ENCODE results near the gene PCAT7.

PCAT7 gene

GRCh38 chr9:94600715-94601114 is 45.8 kb downstream of the PCAT7 start:
- ChIA-PET POLR2A (no interaction called here), CTCF (interaction anchor here (0.6 to 1.0 kb wide), 3 partner anchors 10 to 531 kb away, joined by 3 to 4 read pairs (median 3); no protein-coding TSS in a partner anchor)

GRCh38 chr9:94602666-94603065 is 47.8 kb downstream of the PCAT7 start:
- Histone ChIP-seq H3K36me3 (ENCODE audit: control insufficient read depth in 2 of 2, insufficient read depth in 1 of 2, low read length in 2 of 2) (no peaks in the 10 kb centered on the region), H3K4me3 (ENCODE audit: low read depth, low read length) (no peak overlapping the region), H3K4me1 (ENCODE audit: control insufficient read depth, insufficient read depth, low read length) (no peaks in the 10 kb centered on the region), H3K9me3 (ENCODE audit: control insufficient read depth, insufficient read depth, low read depth, low read length) (no peaks in the 10 kb centered on the region), H3K27ac (ENCODE audit: extremely low read depth, low read depth, low read length) (no peak overlapping the region)
- ChIA-PET CTCF (interaction anchor here (0.5 to 1.1 kb wide), 3 partner anchors 9 to 65 kb away, joined by 3 to 5 read pairs (median 4); partner anchors contain the start of gene FBP2), POLR2A (no interaction called here)
- TF ChIP-seq ZXDB (tag by site-specific recombination; IDR thresholded peaks at IDR 0.05) (no peak), ZNF658 (tag by site-specific recombination; IDR thresholded peaks at IDR 0.05) (no peak), HOXD13 (CRISPR knock-in tag; IDR thresholded peaks at IDR 0.05; ENCODE audit: borderline replicate concordance) (no peak), ZNF518A (tag by site-specific recombination; conservative IDR thresholded peaks at IDR 0.05; ENCODE audit: low read depth) (no peak), CTCF (tag by site-specific recombination; IDR thresholded peaks at IDR 0.05) (no peak), ZNF544 (tag by site-specific recombination; IDR thresholded peaks at IDR 0.05) (no peak), ZBTB26 (tag by site-specific recombination; optimal IDR thresholded peaks at IDR 0.05) (no peak), KLF8 (tag by site-specific recombination; IDR thresholded peaks at IDR 0.05) (no peak), HIC1 (tag by site-specific recombination; IDR thresholded peaks at IDR 0.05) (no peak), ZNF280C (tag by site-specific recombination; IDR thresholded peaks at IDR 0.05) (no peak), ZBTB20 (tag by site-specific recombination; IDR thresholded peaks at IDR 0.05) (no peak)

More at GRCh38 chr9:94600715-94601114, 45.8 kb downstream of the PCAT7 start:
- Histone ChIP-seq H3K9me3 (ENCODE audit: control insufficient read depth, insufficient read depth, low read depth, low read length) (no peaks in the 10 kb centered on the region), H3K4me3 (ENCODE audit: low read depth, low read length) (no peak overlapping the region), H3K36me3 (ENCODE audit: control insufficient read depth in 2 of 2, insufficient read depth in 1 of 2, low read length in 2 of 2) (no peaks in the 10 kb centered on the region), H3K27ac (ENCODE audit: extremely low read depth, low read depth, low read length) (no peak overlapping the region), H3K4me1 (ENCODE audit: control insufficient read depth, insufficient read depth, low read length) (no peaks in the 10 kb centered on the region)
- TF ChIP-seq ZNF558 (tag by site-specific recombination; IDR thresholded peaks at IDR 0.05) (no peak), ZSCAN4 (tag by site-specific recombination; IDR thresholded peaks at IDR 0.05) (no peak), ZBTB10 (tag by site-specific recombination; IDR thresholded peaks at IDR 0.05) (no peak)

Measured in HEK293 (cell line).